ENCODE results near the gene ACAD11. TPM values are rescaled to one million over a fixed set of nuclear protein-coding genes. Genes with fewer than 3 reads are reported as not detected.
A peak's percentile ranks its signal among the peaks of the same experiment; 100 is the strongest.

Gene ACAD11
- total and polyA plus RNA-seq, 7 experiments from 2014 or later = 6.0 to 33.7 (median 25.6) TPM

GRCh38 chr3:132635052-132635451 is 24.6 kb downstream of the ACAD11 start:
- H3K4me3 Mint-ChIP-seq = no peak overlapping the region
- Histone ChIP-seq H3K27me3 (ENCODE audit: control insufficient read depth in 2 of 2, insufficient read depth in 2 of 2, low read length in 2 of 2) (no peaks in the 10 kb centered on the region), H3K4me3 (ENCODE audit: low read length) (no peak overlapping the region), H3K36me3 (ENCODE audit: control insufficient read depth in 2 of 3, insufficient read depth in 3 of 3, low read length in 3 of 3) (peaks cover 6 to 20% (median 7%) of the 10 kb centered on the region in 3 experiments), H3K4me1 (ENCODE audit: control insufficient read depth in 2 of 2, insufficient read depth in 2 of 2, low read length in 2 of 2) (no peaks in the 10 kb centered on the region), H3K27ac (ENCODE audit: low read depth, low read length) (no peak overlapping the region), H3K9me3 (ENCODE audit: control insufficient read depth in 2 of 3, low read length in 3 of 3) (no peaks in the 10 kb centered on the region)
- CTCF ChIA-PET = interaction anchor here (1.2 kb wide), 1 partner anchor 99 kb away, joined by 5 read pairs; no protein-coding TSS in a partner anchor
- POLR2A ChIA-PET = no interaction called here
- H3K27me3 Mint-ChIP-seq = no peaks in the 10 kb centered on the region
- intact Hi-C loops (cut with micrococcal nuclease) = no loop called here
- peaks cover 0 to 42% (median 32%) of the 10 kb centered on the region in 5 donors for H3K36me3 Mint-ChIP-seq
- H3K4me1 Mint-ChIP-seq = no peaks in the 10 kb centered on the region
- H3K27ac Mint-ChIP-seq = no peak overlapping the region
- no peak for ATAC-seq
- no peak for DNase-seq
- H3K9me3 Mint-ChIP-seq = peaks cover 0 to 2% (median 0%) of the 10 kb centered on the region in 11 donors

DNA sequence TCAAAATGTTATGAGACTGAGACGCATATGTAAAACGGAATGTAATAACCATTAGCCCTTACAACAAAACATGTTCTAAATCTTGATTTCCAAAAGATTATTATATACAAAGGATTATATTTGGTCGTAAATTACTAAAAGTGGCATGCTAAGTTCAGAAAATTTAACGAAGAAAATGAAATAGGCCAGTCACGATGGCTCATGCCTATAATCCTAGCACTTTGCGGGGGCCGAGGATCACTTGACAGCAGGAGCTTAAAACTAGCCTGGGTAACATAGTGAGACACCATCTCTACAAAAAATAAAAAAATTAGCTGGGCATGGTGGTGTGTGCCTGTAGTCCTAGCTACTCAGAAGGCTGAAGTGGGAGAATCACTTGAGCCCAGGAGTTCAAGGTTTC is 29.0 kb downstream of the ACAD11 start:
- ChIA-PET POLR2A (no interaction called here), CTCF (no interaction called here)
- Mint-ChIP-seq H3K4me3 (no peak overlapping the region), H3K27ac (no peak overlapping the region), H3K4me1 (no peaks in the 10 kb centered on the region), H3K36me3 (peaks cover 9 to 56% (median 28%) of the 10 kb centered on the region in 5 donors), H3K9me3 (peaks cover 0 to 2% (median 0%) of the 10 kb centered on the region in 11 donors), H3K27me3 (no peaks in the 10 kb centered on the region)
- Histone ChIP-seq H3K27ac (ENCODE audit: low read depth, low read length) (no peak overlapping the region), H3K4me1 (ENCODE audit: control insufficient read depth in 2 of 2, insufficient read depth in 2 of 2, low read length in 2 of 2) (no peaks in the 10 kb centered on the region), H3K4me3 (ENCODE audit: low read length) (no peak overlapping the region), H3K9me3 (ENCODE audit: control insufficient read depth in 2 of 3, low read length in 3 of 3) (no peaks in the 10 kb centered on the region), H3K36me3 (ENCODE audit: control insufficient read depth in 2 of 3, insufficient read depth in 3 of 3, low read length in 3 of 3) (peaks cover 0 to 12% (median 10%) of the 10 kb centered on the region in 3 experiments), H3K27me3 (ENCODE audit: control insufficient read depth in 2 of 2, insufficient read depth in 2 of 2, low read length in 2 of 2) (no peaks in the 10 kb centered on the region)
- DNase-seq (no peak), ATAC-seq (no peak)
- intact Hi-C loops (cut with micrococcal nuclease) = no loop called here

- H3K4me3 Mint-ChIP-seq = no peak overlapping the region
- CTCF ChIA-PET = interaction anchor here (0.8 kb wide), 1 partner anchor 12 kb away, joined by 3 read pairs; no protein-coding TSS in a partner anchor
- Histone ChIP-seq H3K27me3 (ENCODE audit: control insufficient read depth in 2 of 2, insufficient read depth in 2 of 2, low read length in 2 of 2) (no peaks in the 10 kb centered on the region), H3K4me1 (ENCODE audit: control insufficient read depth in 2 of 2, insufficient read depth in 2 of 2, low read length in 2 of 2) (no peaks in the 10 kb centered on the region), H3K9me3 (ENCODE audit: control insufficient read depth in 2 of 3, low read length in 3 of 3) (no peaks in the 10 kb centered on the region), H3K36me3 (ENCODE audit: control insufficient read depth in 2 of 3, insufficient read depth in 3 of 3, low read length in 3 of 3) (peaks cover 0 to 12% (median 10%) of the 10 kb centered on the region in 3 experiments), H3K27ac (ENCODE audit: low read depth, low read length) (no peak overlapping the region), H3K4me3 (ENCODE audit: low read length) (no peak overlapping the region)
- DNase-seq = no peak
- H3K4me1 Mint-ChIP-seq = peaks cover 0 to 3% (median 0%) of the 10 kb centered on the region in 7 donors
- H3K36me3 Mint-ChIP-seq = peaks cover 9 to 52% (median 24%) of the 10 kb centered on the region in 5 donors
- no peaks in the 10 kb centered on the region for H3K9me3 Mint-ChIP-seq
- ATAC-seq = no peak
- intact Hi-C loops (cut with micrococcal nuclease) = no loop called here
- POLR2A ChIA-PET = no interaction called here
- H3K27ac Mint-ChIP-seq = no peak overlapping the region
- no peaks in the 10 kb centered on the region for H3K27me3 Mint-ChIP-seq
Observed at GRCh38 chr3:132629928-132630327, 29.7 kb downstream of the ACAD11 start.

GRCh38 chr3:132628157-132628556 is 31.5 kb downstream of the ACAD11 start:
- Histone ChIP-seq H3K27me3 (ENCODE audit: control insufficient read depth in 2 of 2, insufficient read depth in 2 of 2, low read length in 2 of 2) (no peaks in the 10 kb centered on the region), H3K9me3 (ENCODE audit: control insufficient read depth in 2 of 3, low read length in 3 of 3) (no peaks in the 10 kb centered on the region), H3K36me3 (ENCODE audit: control insufficient read depth in 2 of 3, insufficient read depth in 3 of 3, low read length in 3 of 3) (peaks cover 0 to 12% (median 10%) of the 10 kb centered on the region in 3 experiments), H3K4me3 (ENCODE audit: low read length) (no peak overlapping the region), H3K4me1 (ENCODE audit: control insufficient read depth in 2 of 2, insufficient read depth in 2 of 2, low read length in 2 of 2) (no peaks in the 10 kb centered on the region), H3K27ac (ENCODE audit: low read depth, low read length) (no peak overlapping the region)
- ChIA-PET CTCF (no interaction called here), POLR2A (no interaction called here)
- H3K9me3 Mint-ChIP-seq = no peaks in the 10 kb centered on the region
- ATAC-seq (no peak), DNase-seq (no peak)
- H3K27ac Mint-ChIP-seq = no peak overlapping the region
- H3K4me1 Mint-ChIP-seq = peaks cover 0 to 9% (median 4%) of the 10 kb centered on the region in 7 donors
- intact Hi-C loops (cut with micrococcal nuclease) = no loop called here
- H3K27me3 Mint-ChIP-seq = no peaks in the 10 kb centered on the region
- H3K4me3 Mint-ChIP-seq = no peak overlapping the region
- peaks cover 9 to 47% (median 18%) of the 10 kb centered on the region in 5 donors for H3K36me3 Mint-ChIP-seq

DNA sequence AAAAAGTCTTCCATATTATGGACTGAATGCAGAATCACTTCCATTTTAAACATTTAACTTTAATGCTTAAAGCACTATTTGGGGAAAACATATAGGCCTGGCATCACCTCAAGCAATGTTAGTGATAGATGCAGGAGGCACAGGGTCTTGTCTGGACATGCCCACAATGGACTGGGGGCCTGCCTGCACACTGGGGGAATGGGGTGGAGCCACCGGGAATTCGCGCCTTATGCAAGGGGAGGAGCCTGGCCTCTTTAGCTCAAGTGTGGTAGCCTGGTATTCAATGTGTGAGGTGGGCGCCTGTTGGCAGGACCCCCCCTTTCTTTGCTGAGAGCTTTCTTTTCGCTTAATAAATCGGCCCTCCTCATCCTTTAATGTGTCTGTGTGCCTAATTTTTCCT is 32.7 kb downstream of the ACAD11 start:
- Histone ChIP-seq H3K4me1 (ENCODE audit: control insufficient read depth in 2 of 2, insufficient read depth in 2 of 2, low read length in 2 of 2) (no peaks in the 10 kb centered on the region), H3K9me3 (ENCODE audit: control insufficient read depth in 2 of 3, low read length in 3 of 3) (no peaks in the 10 kb centered on the region), H3K36me3 (ENCODE audit: control insufficient read depth in 2 of 3, insufficient read depth in 3 of 3, low read length in 3 of 3) (peaks cover 0 to 12% (median 10%) of the 10 kb centered on the region in 3 experiments), H3K27me3 (ENCODE audit: control insufficient read depth in 2 of 2, insufficient read depth in 2 of 2, low read length in 2 of 2) (no peaks in the 10 kb centered on the region), H3K4me3 (ENCODE audit: low read length) (no peak overlapping the region), H3K27ac (ENCODE audit: low read depth, low read length) (no peak overlapping the region)
- DNase-seq (no peak), ATAC-seq (no peak)
- Mint-ChIP-seq H3K4me3 (no peak overlapping the region), H3K27ac (no peak overlapping the region), H3K4me1 (peaks cover 0 to 18% (median 4%) of the 10 kb centered on the region in 7 donors), H3K9me3 (no peaks in the 10 kb centered on the region), H3K27me3 (no peaks in the 10 kb centered on the region), H3K36me3 (peaks cover 9 to 45% (median 14%) of the 10 kb centered on the region in 5 donors)
- intact Hi-C loops (cut with micrococcal nuclease) = no loop called here
- ChIA-PET POLR2A (interaction anchor here (1.0 kb wide), 1 partner anchor 10 kb away, joined by 5 read pairs; no protein-coding TSS in a partner anchor), CTCF (no interaction called here)

DNA sequence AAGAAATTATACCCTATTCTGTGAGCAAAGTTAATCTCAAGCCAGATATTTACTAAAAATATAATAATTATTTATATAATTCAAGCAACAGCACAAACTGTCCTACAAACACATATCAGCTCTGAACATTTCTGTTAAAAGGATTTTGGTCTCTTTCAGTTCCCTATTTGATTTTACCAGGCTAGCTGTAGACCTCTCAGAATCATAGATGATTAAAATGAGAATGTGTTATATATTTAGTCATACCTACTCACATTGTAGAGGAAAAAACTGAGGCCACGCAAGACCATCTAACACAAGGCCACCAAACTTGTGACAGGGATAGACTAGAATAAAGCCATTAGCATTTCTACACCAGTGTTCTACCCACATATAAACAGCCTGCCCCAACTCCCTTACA is 34.0 kb downstream of the ACAD11 start:
- no peaks in the 10 kb centered on the region for H3K4me1 ChIP-seq (ENCODE audit: control insufficient read depth in 2 of 2, insufficient read depth in 2 of 2, low read length in 2 of 2)
- H3K27me3 ChIP-seq (ENCODE audit: control insufficient read depth in 2 of 2, insufficient read depth in 2 of 2, low read length in 2 of 2) = no peaks in the 10 kb centered on the region
- H3K36me3 ChIP-seq (ENCODE audit: control insufficient read depth in 2 of 3, insufficient read depth in 3 of 3, low read length in 3 of 3) = peaks cover 0 to 12% (median 10%) of the 10 kb centered on the region in 3 experiments
- DNase-seq (no peak), ATAC-seq (no peak)
- H3K27ac ChIP-seq (ENCODE audit: low read depth, low read length) = no peak overlapping the region
- Mint-ChIP-seq H3K27me3 (no peaks in the 10 kb centered on the region), H3K4me3 (no peak overlapping the region), H3K4me1 (peaks cover 0 to 25% (median 4%) of the 10 kb centered on the region in 7 donors), H3K36me3 (peaks cover 14 to 55% (median 23%) of the 10 kb centered on the region in 5 donors), H3K27ac (peak overlapping the region in 1 of 9 donors; percentile 14), H3K9me3 (no peaks in the 10 kb centered on the region)
- intact Hi-C loops (cut with micrococcal nuclease) = no loop called here
- H3K4me3 ChIP-seq (ENCODE audit: low read length) = no peak overlapping the region
- ChIA-PET POLR2A (no interaction called here), CTCF (interaction anchor here (1.0 to 1.4 kb wide), 2 partner anchors 16 to 18 kb away, joined by 3 read pairs; no protein-coding TSS in a partner anchor)
- H3K9me3 ChIP-seq (ENCODE audit: control insufficient read depth in 2 of 3, low read length in 3 of 3) = no peaks in the 10 kb centered on the region

DNA sequence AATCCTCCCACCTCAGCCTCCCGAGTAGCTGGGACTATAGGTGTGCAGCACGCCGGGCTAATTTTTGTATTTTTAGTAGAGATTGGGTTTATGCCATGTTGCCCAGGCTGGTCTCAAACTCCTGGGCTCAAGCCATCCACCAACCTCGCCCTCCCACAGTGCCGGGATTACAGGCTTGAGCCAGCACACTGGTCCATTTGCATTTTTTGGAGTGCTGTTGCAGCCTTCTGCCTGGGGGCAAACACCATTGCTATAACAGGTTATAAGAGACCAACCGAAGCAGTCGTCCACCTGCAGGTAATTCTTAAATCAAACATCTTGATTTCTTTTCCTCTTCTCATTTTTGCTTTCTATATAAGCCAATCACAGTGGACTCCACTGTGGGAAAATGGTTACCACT is 34.8 kb downstream of the ACAD11 start:
- H3K9me3 Mint-ChIP-seq = no peaks in the 10 kb centered on the region
- peaks cover 15 to 56% (median 28%) of the 10 kb centered on the region in 5 donors for H3K36me3 Mint-ChIP-seq
- no peak overlapping the region for H3K4me3 ChIP-seq (ENCODE audit: low read length)
- H3K27me3 ChIP-seq (ENCODE audit: control insufficient read depth in 2 of 2, insufficient read depth in 2 of 2, low read length in 2 of 2) = no peaks in the 10 kb centered on the region
- ATAC-seq (no peak), DNase-seq (no peak)
- no peaks in the 10 kb centered on the region for H3K27me3 Mint-ChIP-seq
- peaks cover 0 to 12% (median 10%) of the 10 kb centered on the region in 3 experiments for H3K36me3 ChIP-seq (ENCODE audit: control insufficient read depth in 2 of 3, insufficient read depth in 3 of 3, low read length in 3 of 3)
- no peak overlapping the region for H3K27ac ChIP-seq (ENCODE audit: low read depth, low read length)
- no peak overlapping the region for H3K4me3 Mint-ChIP-seq
- no peaks in the 10 kb centered on the region for H3K4me1 ChIP-seq (ENCODE audit: control insufficient read depth in 2 of 2, insufficient read depth in 2 of 2, low read length in 2 of 2)
- H3K4me1 Mint-ChIP-seq = peaks cover 0 to 25% (median 4%) of the 10 kb centered on the region in 7 donors
- POLR2A ChIA-PET = no interaction called here
- CTCF ChIA-PET = interaction anchor here (1.0 to 1.4 kb wide), 2 partner anchors 17 to 18 kb away, joined by 3 read pairs; no protein-coding TSS in a partner anchor
- no peaks in the 10 kb centered on the region for H3K9me3 ChIP-seq (ENCODE audit: control insufficient read depth in 2 of 3, low read length in 3 of 3)
- intact Hi-C loops (cut with micrococcal nuclease) = no loop called here
- peak overlapping the region in 1 of 9 donors; percentile 49 for H3K27ac Mint-ChIP-seq
